Measurements from ENCODE around the gene EDA. TPM values are rescaled to one million over a fixed set of nuclear protein-coding genes. Genes with fewer than 3 reads are reported as not detected.

The EDA gene
- total and polyA plus RNA-seq, 7 donors: 0.82 to 6.4 (median 3.6) TPM

DNA sequence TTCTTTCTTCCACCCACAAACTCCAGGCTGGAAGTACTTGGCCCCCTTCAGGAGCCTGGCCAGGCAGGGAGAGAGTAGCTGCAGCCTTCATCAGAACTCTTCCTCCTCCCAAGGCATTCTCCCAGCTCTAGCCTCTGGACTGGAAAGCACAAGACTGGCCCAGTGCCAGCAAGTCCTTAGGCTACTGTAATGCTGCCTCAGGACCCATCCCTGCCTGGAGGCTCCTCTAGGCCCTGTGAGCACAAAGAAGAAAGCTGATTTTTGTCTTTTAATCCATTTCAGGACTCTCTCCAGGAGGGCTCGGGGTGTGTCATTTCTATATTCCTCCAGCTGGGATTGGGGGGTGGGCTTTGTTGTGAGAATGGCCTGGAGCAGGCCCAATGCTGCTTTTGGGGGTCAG, 423.0 kb downstream of the EDA start:
- Histone ChIP-seq H3K4me1 (no peaks in the 10 kb centered on the region), H3K9me3 (no peaks in the 10 kb centered on the region), H3K36me3 (no peaks in the 10 kb centered on the region), H3K4me3 (no peak overlapping the region), H3K27ac (no peak overlapping the region), H3K27me3 (no peaks in the 10 kb centered on the region)
- TF ChIP-seq, protein P1, sequence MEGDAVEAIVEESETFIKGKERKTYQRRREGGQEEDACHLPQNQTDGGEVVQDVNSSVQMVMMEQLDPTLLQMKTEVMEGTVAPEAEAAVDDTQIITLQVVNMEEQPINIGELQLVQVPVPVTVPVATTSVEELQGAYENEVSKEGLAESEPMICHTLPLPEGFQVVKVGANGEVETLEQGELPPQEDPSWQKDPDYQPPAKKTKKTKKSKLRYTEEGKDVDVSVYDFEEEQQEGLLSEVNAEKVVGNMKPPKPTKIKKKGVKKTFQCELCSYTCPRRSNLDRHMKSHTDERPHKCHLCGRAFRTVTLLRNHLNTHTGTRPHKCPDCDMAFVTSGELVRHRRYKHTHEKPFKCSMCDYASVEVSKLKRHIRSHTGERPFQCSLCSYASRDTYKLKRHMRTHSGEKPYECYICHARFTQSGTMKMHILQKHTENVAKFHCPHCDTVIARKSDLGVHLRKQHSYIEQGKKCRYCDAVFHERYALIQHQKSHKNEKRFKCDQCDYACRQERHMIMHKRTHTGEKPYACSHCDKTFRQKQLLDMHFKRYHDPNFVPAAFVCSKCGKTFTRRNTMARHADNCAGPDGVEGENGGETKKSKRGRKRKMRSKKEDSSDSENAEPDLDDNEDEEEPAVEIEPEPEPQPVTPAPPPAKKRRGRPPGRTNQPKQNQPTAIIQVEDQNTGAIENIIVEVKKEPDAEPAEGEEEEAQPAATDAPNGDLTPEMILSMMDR (IDR thresholded peaks at IDR 0.05): no peak
- TF ChIP-seq POLR2AphosphoS5 (IDR thresholded peaks at IDR 0.05): no peak
- no peak for TF ChIP-seq POLR2A (IDR thresholded peaks at IDR 0.05)
- no peak for TF ChIP-seq EP300 (IDR thresholded peaks at IDR 0.05)
- intact Hi-C loops (cut with DNase I): loop anchor here (10.0 kb wide), 1 partner anchor 56 kb away; no protein-coding TSS in a partner anchor
- WGBS, 2 donors: 83% methylated on average over 1 of the region's 1 CpG
- no peak for DNase-seq

DNA sequence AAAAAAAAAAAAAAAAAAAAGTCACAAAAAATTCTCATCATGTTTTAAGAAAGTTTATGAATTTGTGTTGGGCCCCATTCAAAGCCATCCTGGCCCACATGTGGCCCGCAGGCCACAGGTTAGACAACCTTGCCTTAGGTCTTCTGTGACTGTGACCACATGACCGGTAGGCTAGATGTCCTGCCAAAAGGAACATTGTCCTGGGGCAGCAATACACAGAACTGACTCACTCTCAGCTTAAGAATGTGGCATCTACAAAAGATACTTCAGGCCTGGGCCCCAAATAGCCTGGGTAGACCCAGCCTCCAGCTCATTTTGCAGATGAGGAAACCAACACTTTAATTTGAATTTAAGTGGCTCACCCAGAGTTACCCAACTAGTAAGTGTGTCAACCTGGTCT, 423.8 kb downstream of the EDA start:
- DNase-seq: no peak
- WGBS, 2 donors: 97% methylated on average over 2 of the region's 2 CpGs
- Histone ChIP-seq H3K9me3 (no peaks in the 10 kb centered on the region), H3K27me3 (no peaks in the 10 kb centered on the region), H3K4me1 (no peaks in the 10 kb centered on the region), H3K4me3 (no peak overlapping the region), H3K36me3 (no peaks in the 10 kb centered on the region), H3K27ac (no peak overlapping the region)
- intact Hi-C loops (cut with DNase I): loop anchor here (10.0 kb wide), 1 partner anchor 55 kb away; no protein-coding TSS in a partner anchor
- TF ChIP-seq, protein P1 (IDR thresholded peaks at IDR 0.05): no peak
- TF ChIP-seq POLR2AphosphoS5 (IDR thresholded peaks at IDR 0.05): no peak
- TF ChIP-seq EP300 (IDR thresholded peaks at IDR 0.05): no peak
- TF ChIP-seq POLR2A (IDR thresholded peaks at IDR 0.05): no peak

DNA sequence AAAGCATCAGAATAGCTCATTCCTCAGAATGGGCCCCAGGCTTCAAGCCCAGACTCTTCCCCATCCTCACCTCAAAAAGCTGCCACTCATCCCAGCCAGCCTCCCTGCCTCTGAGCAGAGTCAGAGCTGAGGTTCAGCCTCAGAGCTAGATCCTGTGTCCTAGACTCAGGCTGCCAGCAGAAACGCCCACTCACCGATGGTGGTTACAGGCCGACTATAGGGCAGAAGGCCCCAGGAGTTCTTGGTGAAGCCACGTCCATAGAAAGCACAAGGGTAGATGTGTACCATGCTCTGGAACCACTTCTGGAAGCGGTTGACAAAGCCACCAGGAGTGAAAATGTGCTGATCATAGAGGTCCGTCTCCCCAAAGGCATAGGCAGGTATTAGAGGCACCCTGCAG, 426.1 kb downstream of the EDA start:
- intact Hi-C loops (cut with DNase I): no loop called here
- WGBS, 2 donors: 88% methylated on average over 6 of the region's 6 CpGs
- Histone ChIP-seq H3K9me3 (no peaks in the 10 kb centered on the region), H3K4me3 (no peak overlapping the region), H3K36me3 (no peaks in the 10 kb centered on the region), H3K27me3 (no peaks in the 10 kb centered on the region), H3K27ac (no peak overlapping the region), H3K4me1 (no peaks in the 10 kb centered on the region)
- TF ChIP-seq POLR2A (IDR thresholded peaks at IDR 0.05) (no peak), POLR2AphosphoS5 (IDR thresholded peaks at IDR 0.05) (no peak), EP300 (IDR thresholded peaks at IDR 0.05) (no peak)
- TF ChIP-seq, protein P1 (IDR thresholded peaks at IDR 0.05): no peak
- no peak for DNase-seq

DNA sequence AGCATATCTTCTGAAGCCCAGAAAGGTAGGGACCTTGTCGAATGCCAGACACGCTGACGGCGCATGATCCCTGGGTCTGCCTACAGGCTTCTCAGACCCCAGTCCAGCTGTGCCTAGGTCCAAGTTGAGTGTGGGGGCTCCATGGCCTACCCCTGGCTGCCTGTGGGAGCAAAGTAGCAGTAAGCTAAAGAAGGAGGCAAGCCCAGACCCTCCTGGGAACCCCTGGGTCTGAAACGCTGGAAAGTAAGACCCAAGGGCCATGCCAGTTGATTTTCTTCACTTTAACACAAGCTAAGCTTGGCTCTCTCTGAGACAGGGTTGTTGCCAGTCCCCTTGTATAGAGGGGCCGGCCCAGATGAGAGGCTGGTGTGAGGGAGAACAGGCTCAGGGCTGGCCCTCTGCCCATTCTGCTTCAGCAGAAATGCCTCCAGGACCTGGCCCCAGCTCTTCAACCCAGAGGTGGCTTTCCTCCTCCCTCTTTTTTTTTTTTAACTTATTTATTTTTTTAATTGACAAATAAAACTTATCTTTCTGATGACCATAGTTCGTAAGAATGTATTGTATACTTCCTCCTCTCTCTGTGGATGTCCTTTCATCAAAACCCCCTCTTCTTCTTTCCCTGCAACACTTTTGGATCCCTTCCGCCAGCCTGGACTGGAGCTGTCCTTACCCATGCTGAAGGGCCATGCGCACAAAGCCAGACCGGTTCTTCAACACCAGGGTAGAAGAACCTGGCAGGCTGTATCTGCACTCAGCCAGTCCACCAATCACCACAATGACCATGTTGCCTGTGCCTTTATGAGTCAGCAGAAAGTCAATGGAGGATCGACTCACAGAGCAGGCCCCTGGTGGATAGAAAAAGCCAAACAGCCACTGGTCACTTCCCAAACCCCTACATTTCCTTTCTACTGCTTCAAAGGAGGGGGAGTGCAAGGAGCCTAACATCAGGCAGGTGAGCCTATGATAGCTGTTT, 426.8 kb downstream of the EDA start:
- Histone ChIP-seq H3K9me3 (no peaks in the 10 kb centered on the region), H3K4me1 (no peaks in the 10 kb centered on the region), H3K27ac (no peak overlapping the region), H3K36me3 (no peaks in the 10 kb centered on the region), H3K27me3 (no peaks in the 10 kb centered on the region), H3K4me3 (no peak overlapping the region)
- DNase-seq: no peak
- WGBS, 2 donors: 84 to 88% methylated on average over 11 of the region's 11 CpGs
- intact Hi-C loops (cut with DNase I): no loop called here
- no peak for TF ChIP-seq POLR2AphosphoS5 (IDR thresholded peaks at IDR 0.05)
- TF ChIP-seq, protein P1 (IDR thresholded peaks at IDR 0.05): no peak
- no peak for TF ChIP-seq EP300 (IDR thresholded peaks at IDR 0.05)
- TF ChIP-seq POLR2A (IDR thresholded peaks at IDR 0.05): no peak
